NCI-H1694 treated with DMSO at 0.1 percent for 48 hours (cell line): Measurements from ENCODE around the gene GPATCH4.
"Not testable (repeated sequence)": the region's sequence is repeated elsewhere in the genome, so short reads cannot be mapped to it uniquely, and the experiment has no call there.

Source experiments
- DNase-seq: peaks from one replicate; lab custom pipeline; 2025; lab: John Stamatoyannopoulos, UW

The GPATCH4 gene

DNA sequence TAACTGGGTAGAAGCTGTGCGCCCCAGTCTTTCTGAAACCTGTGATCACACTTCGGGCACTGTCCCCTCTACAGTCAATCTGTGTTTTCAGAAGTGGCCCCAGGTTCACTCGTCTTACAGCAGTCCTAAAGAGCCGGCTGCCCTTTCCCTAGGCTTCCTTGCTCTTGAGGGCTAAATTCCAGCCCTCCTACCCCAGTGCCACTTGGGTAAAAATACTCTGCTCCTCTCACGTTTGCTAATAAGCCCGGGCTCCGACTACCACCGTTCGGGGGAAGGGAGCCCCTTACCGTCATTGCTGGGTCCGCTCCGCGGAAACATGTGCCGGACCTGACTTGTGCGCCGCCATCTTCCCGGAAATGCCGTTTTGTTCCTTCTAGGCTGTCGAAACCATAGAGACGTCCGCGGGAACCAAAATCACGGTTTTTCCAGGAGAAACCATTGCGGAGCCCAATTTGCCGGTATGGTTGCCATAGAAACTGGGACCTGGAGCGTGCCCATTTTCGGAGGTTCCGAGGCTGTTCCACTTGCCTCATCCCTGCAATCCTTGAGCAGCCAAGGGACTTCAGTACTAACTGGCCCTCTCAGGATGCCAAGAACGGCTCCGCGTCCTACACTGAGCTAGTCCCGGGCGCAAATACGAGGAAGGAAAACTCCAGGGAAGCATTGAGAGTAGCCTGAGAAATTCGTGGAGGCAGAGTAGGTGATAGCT, at the start of gene GPATCH4:
Gene GPATCH4, minus strand, starts transcription at position 358 of the 709 bp plus-strand sequence.
- DNase-seq, result peak; percentile 97

DNA sequence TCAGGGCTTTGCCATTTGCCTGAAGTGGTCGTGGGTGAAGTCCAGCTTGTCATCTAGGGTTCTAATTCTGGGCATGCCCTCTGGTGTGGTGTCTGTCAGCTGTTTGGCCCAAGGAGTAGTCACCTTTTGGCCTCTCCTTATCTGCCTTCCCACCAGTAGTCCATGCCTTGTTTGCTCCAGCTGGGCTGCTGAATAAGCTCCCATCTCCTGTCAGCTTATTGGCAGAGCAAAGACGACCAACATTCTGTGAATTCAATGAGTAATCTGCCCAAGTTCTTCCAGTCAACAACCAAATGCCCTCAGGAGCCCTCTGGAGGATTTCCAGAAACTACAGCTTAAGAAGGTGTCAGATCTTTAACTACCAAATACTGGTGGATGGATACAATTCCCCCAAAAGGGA, 47.7 kb upstream of the GPATCH4 start:
- DNase-seq, result no peak

DNA sequence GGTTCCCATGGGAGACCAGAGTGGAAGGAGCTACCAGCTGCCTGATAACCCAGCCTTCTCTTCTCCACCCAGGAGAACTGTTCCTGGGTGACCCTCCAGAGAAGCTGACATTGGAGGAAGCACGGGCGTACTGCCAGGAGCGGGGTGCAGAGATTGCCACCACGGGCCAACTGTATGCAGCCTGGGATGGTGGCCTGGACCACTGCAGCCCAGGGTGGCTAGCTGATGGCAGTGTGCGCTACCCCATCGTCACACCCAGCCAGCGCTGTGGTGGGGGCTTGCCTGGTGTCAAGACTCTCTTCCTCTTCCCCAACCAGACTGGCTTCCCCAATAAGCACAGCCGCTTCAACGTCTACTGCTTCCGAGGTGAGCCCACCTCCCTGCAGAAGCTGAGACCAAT, 47.2 kb upstream of the GPATCH4 start:
- DNase-seq, result no peak

DNA sequence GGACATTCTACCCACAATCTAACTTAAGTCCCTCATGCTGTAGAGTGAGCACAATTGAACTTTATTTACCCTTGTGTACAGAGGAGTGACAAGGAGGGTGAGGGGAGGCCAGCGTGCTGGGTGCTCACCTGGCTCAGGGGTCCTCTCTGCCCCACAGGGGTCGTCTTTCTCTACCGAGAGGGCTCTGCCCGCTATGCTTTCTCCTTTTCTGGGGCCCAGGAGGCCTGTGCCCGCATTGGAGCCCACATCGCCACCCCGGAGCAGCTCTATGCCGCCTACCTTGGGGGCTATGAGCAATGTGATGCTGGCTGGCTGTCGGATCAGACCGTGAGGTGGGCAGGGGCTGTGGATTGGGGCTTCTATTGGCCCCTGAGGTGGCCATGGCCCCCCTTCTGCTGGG, 46.1 kb upstream of the GPATCH4 start:
- no peak for DNase-seq

DNA sequence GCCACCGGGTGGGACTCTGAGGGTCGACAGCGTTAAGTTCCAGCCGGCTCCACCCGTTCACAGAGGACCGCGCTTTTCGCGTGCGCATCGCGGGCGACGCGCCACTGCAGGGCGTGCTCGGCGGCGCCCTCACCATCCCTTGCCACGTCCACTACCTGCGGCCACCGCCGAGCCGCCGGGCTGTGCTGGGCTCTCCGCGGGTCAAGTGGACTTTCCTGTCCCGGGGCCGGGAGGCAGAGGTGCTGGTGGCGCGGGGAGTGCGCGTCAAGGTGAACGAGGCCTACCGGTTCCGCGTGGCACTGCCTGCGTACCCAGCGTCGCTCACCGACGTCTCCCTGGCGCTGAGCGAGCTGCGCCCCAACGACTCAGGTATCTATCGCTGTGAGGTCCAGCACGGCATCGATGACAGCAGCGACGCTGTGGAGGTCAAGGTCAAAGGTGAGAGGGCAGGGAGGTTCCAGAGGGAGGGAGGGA, 45.5 kb upstream of the GPATCH4 start:
- DNase-seq, result no peak

DNA sequence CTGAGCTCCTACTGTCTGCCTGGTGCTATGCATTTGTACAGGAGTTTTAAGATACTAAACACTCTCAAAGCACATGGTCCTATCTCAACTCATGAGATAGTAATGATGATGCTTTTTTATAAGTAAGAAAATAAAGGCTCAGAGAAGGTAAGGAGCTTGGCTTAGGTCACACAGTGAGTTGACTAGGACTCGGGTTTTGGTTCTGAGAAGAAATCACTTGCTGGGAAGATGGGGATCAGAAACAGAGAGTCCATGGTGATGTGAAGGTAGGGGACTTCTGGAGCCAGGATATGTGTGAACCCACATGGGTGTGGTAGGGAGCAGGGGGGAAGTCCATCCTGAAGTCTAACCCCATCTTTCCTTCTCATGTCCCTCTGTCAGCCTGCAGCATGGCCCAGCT, 44.4 kb upstream of the GPATCH4 start:
- no peak for DNase-seq

DNA sequence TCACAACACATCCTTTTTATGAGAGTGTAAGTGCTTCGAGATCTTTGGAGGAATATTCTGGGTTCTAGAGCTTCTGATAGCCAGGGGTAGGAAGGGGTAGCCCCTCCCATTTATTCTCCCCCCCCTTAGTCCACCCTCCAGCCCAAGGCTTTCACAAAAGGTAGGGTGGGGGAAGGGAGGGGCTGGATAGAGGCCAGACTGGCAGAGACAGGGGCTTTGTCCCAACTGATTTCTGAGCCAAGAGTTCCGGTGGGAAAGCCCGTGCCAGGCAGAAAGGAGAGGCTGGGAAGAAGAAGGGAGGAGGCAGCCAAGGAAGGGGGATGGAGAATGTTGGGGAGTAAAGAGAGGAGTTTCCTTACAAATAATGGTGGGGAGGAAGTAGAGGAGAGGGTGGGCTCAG, 43.8 kb upstream of the GPATCH4 start:
- DNase-seq, result no peak

DNA sequence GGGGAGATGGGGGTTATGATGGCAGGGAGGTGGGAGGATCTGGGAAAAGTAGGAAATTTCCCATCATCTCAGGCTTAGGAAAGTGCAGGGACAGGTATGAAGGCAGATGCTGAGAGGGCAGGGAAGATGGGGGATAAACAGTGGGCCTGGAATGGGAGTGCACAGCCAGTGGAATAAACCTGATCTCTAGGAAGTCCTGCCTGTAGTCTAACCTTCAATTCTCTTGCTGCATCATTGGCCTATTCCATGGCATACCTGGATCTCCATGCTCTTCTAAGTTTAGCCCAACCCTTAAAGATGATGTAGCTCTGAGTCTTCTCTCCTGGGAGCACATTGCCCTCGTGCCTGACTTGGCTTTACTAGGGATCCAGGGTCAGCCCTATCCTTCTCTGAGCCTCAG, 43.4 kb upstream of the GPATCH4 start:
- no peak for DNase-seq

DNA sequence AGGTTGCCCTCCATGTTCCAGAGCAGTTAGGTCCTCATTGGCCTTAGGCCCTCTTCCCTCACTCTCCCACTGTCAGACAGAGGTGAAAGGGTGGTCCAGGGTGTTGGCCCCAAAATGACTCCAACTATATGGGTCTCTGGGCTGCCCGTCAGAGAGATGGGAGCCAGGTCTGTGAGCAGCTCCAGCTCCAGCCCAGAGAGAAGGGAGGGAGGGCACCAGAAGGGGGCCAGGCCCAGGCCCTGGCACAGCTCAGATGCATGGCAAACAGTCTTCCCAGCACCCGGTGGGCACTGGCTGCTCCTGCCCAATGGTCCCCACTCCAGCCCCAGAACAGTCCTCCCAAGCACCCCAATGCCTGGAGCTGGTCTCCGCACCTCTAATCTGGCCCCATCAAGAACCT, 42.9 kb upstream of the GPATCH4 start:
- DNase-seq, result no peak

DNA sequence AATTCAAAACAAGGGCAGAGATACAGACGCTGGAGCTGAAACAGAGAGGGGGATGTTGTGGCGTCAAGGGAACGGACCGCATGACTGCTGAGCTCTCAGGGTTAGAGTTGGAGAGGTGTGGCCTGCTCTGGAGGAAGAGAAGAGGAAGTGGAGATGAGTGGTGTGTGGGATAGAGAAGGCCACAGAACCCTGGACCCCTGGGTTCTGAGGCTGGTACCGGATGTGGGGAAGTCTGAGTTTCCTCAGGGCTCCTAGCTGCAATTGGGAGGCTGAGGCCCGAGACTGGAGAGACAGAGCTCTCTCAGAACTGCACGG, 42.5 kb upstream of the GPATCH4 start:
- DNase-seq, result no peak

DNA sequence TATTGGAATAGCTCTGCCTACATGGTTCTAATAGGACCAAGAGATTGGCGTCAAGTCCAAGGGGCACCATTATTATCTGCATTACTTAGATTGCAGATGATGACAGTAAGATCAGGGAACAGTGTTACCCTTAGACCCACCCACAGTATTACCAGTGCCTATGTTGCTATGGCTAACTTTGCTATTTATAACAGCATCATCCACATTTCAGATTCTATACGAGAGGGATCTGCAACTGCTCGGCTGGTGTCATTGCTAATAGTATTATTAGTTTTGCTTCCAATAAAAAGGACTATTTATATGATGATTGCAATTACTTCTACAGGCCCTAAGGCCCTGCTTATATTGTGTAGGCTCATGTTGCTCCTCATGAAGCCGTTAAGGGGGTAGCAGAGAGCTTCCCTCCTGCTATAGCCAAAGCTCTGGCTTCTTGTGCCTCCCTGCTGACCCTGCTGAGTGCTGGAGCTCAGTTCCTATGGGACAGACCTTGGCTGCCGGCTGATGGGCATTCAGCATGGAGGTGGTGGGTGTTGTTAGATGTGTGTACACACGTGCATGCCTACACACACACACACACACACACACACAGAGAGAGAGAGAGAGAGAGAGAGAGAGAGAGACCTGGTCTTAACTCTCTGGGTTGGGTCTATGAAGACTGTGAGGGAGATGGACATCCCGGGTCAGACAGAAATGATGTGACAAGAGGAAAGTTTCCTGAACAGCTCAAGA, 41.9 kb upstream of the GPATCH4 start:
- DNase-seq, result no peak

DNA sequence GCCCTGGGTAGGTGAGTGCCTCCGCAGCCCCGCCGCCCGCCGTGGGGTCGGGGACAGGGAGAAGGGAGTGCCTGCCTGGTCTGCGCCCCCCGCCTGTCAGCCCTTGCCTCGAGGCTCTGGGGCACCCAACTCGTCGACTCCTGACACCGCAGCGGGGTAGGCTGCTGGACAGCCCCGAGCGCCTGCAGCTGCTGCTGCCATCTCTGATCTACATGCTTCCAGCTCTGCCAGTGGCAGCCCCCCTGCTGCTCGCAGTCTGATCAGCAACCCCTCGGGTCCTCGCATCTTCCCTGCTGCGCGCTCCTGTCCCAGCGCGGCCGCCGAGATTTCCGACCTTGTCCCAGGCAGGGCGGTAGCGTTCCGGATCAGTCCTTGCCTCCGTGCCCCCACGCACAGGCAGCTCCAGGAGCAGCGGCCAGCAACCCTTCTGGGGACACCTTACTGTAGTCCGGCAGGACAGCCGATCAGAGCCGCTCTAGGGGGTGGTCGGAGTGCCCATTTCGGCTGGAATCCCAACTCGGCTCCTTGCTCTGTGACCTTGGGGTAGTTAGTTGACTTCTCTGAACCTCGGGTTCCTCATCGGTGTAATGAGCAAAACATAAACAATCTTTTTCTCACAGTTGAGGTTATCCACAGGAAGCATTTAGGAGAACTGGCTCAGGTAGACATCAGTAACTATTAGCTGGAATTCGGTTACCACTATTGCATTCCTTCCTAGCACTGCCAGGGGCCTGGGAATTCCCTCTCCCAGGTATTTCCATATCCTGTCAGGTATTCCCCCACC, 41.2 kb upstream of the GPATCH4 start:
- no peak for DNase-seq

DNA sequence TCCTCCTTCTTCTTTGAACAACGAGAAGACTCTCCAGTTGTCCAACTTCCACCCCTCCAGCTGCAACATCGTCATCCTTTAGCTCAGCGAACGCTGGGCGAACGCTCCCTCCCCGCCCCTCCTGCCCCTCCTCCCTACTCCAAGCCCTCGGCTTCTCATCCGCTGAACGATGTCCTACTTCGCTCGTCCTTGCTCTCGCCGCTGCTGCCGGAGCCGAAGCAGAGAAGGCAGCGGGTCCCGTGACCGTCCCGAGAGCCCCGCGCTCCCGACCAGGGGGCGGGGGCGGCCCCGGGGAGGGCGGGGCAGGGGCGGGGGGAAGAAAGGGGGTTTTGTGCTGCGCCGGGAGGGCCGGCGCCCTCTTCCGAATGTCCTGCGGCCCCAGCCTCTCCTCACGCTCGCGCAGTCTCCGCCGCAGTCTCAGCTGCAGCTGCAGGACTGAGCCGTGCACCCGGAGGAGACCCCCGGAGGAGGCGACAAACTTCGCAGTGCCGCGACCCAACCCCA, 40.5 kb upstream of the GPATCH4 start, which contains the start of gene BCAN:
Gene BCAN, plus strand, starts transcription at position 357 of the 504 bp plus-strand sequence. CDS start 3,938 bp downstream, outside the sequence.
- DNase-seq, result no peak

DNA sequence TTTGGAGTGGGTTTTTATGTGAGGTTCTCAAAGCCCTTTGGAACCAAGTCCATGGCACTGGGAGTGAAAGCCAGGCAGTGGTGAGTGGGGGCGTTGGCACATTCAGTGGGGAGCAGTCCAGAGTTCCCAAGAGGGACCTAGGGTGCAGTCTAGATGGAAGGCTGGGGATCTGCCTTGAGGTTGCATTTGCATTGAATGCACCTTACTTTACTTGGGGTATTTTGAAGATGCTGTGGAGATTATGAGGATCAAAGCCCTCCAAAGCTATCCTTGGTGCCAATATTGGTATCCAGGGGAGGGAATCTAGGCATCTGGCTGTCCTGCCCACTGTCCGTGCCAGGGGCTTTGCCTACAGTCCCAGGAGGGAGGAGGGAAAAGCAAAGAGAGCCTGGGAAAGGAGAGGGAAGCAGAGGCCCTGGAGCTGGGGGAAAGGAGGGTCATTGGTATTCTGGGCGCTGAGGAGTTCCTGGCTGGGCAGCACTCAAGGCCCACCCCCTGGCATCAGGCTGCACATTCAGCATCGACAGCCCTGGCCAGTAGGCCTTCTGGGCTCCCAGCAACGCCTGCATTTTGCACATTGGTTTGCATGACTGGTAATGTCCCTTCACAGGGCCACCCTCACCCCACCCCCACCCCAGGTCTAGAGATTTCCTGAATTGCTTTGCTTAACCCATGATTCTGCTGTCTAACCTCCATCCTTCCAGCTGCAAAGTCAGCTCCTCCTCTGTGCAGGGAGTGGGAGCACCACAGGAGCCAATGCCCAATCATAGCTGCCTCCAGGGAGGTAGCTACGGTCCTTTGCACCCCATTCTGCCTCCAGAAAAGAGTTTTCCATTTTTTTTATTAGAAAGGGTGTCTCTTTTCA, 39.8 kb upstream of the GPATCH4 start:
- DNase-seq, result no peak

DNA sequence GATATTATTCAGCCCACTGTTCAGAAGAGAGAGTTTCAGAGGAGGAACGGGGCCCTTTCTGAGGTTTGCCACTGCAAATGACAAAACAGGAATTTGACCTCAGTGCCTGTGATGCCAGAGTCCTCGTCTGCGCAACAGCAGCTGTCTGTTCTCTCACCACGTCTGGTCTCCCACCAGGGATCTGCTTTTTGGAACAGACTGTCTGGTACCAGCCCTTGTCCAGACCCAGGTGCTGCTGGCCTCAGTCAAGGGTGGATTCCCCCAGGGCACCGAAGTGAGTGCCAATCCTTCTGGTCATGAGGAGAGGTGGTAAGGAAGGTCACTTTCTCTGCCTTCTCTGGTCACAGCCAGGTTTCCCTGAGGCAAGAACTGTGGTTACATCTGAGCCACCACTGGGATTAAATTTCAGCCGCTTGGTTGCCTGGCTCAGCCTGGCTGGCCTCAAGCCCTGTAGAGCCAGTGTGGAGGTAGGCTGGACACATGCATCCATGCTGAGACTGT, 38.4 kb upstream of the GPATCH4 start:
- DNase-seq, result no peak

DNA sequence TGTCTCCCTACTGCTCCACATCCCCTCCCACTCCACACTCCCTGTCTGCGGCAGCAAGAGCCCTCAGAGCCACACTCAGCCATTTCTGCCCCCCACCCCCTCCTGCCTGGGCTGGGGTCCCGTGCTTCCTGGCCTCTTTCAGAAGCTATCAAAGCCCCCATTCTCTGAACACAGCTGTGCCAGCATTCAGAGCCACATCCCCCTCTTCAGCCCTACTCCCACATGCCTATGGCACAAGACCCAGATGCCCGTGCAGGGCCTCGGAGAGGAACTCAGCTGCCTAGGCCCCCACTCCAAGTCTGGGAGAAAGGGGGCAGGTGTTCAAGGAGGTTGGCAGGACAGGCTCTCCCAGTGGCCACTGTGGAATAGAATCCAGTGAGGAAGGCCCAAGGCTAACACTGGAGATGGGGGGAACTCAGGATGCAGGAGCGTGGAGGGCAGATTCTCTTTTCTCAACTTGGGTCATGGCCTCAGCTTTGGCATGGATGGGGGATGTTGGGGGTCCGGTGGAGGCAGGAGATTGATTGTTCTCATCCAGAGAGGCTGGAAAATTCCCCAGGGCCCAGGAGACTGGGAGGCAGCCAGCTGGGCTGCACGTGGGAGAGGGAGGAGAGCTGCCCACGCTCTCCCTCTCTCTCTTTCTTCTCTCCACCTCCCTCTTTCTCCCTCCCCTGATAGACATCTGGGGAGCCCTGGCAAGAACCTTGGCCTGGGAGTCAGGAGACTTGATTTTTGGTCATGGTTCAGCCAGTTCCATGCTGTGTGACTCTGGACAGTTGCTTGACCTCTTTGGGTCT, 37.1 kb upstream of the GPATCH4 start:
- DNase-seq, result no peak

DNA sequence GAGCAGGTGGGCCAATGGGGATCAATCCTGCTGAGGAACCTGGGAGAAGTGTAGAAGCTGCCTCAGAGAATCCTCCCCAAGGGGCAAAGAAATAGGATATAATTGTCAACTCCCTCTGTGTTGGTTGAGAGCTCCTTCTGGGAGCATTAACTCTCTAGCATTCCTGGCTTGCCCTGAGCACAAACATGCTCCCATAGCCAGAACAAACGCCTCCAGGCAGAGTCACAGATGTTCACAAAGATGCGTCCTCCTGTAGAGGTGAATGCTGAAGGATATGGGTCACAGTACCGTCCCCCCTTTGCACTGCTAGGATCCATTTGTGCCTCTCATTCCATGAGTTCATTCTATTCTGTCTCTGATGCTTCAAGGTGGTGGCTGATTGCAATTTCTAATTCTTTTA, 31.1 kb upstream of the GPATCH4 start:
- no peak for DNase-seq

DNA sequence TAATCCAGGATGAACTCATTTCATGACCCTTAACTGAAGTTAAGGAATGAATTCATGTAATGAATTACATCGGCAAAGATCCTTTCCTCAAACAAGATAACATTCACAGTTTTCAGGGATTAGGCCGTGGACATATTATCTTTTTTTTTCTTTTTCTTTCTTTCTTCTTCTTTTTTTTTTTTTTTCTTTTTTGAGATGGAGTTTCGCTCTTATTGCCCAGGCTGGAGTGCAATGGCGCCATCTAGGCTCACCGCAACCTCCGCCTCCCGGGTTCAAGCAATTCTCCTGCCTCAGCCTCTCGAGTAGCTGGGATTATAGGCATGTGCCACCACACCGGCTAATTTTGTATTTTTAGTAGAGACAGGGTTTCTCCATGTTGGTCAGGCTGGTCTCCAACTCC, 29.9 kb upstream of the GPATCH4 start:
- DNase-seq, result not testable (repeated sequence)

DNA sequence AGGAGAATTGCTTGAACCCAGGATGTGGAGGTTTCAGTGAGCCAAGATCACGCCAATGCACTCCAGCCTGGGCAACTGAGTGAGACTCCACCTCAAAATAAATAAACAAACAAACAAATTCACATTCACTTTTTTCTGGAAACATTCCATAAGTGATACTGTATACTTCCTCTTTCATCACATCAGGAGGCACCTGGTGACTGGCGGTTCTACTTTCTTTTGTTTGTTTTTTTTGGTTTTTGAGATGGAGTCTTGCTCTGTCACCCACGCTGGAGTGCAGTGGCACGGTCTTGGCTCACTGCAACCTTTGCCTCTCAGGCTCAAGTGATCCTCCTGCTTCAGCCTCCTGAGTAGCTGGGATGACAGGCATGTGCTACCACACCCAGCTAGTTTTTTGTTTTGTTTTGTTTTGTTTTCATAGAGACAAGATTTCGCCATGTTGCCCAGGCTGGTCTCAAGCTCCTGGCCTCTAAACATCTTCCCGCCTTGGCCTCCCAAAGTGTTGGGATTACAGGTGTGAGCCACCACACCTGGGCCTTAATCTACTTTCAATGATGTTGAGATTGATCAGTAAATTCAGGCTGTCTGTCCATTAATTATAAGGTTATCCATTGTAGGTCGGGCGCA, 28.7 kb upstream of the GPATCH4 start:
- no peak for DNase-seq

DNA sequence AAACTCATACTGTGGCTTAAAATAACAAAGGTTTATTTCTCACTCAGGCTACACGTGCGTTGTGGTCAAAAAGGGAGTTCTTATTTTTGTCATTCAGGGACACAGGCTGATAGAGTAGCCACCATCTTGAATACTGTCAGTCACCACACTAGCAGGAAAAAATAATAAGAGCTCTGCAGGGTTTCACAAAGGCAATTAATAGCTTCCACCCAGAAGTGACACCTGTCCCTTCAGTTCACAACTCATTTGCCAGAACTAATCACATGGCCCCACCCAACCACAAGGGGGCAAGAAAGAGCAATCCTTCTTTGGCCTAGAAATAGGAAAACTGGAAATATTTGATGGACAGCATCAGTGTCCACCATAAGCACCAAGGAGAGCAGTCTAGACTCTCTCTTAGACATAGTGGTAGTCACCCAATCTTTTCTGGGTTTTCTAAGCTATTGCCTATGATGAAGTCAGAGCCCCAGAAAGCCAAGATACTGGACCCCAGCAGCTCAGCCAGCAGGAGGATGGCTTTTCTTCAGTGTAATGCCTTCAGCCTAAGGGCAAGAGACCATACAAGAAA, 26.1 kb upstream of the GPATCH4 start:
- DNase-seq, result peak; percentile 87
